ENCODE measurements around the gene SYCP2. TPM values are rescaled to one million over a fixed set of nuclear protein-coding genes. Genes with fewer than 3 reads are reported as not detected.

Gene SYCP2
- total and polyA plus RNA-seq, 2 of the 8 experiments (the other 6 are each of a cell fraction or from before 2014, with no cell fraction given) = 0.02 to 0.50 TPM

DNA sequence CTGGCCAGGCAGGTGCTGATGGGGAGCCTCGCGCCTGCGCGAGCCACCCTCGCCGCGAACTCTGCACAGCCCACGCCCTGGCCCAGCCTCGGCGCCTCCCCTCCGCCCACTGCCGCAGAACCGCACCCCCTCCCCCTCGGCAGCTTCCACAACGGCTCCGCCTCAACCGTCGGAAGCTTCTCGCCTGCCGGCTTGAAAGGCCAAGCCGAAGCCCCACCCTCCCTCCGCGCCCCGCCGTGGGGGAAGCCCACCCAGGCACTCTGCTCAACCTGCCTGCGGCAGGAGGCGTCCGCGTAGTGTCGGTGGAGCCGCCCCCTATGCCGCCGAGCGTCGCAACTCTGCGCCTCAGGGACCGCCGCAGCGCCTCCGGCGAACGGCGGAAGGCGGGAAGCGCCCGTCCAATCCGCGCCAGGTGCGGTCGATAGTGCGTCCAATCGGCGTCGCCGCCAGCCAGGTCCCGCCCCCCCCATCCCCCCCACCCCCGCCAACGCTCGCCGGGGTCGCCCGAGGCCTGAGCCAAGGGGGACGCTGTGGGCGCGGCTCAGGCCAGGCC lies at the start of gene SYCP2 (continued):
- TF ChIP-seq, protein P1, sequence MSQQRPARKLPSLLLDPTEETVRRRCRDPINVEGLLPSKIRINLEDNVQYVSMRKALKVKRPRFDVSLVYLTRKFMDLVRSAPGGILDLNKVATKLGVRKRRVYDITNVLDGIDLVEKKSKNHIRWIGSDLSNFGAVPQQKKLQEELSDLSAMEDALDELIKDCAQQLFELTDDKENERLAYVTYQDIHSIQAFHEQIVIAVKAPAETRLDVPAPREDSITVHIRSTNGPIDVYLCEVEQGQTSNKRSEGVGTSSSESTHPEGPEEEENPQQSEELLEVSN (IDR thresholded peaks at IDR 0.05) = peak; percentile 98
- TF ChIP-seq EP300 (IDR thresholded peaks at IDR 0.05; ENCODE audit: borderline replicate concordance in 1 of 2, low read depth in 2 of 2, low read length in 2 of 2) (no peak), GABPA (IDR thresholded peaks at IDR 0.05; ENCODE audit: borderline replicate concordance, insufficient read depth, low read length) (no peak), SRF (IDR thresholded peaks at IDR 0.05; ENCODE audit: low read depth, low read length) (no peak), BACH1 (IDR thresholded peaks at IDR 0.05; ENCODE audit: low read length) (no peak), SIRT6 (IDR thresholded peaks at IDR 0.05; ENCODE audit: low read length) (no peak), SIX5 (IDR thresholded peaks at IDR 0.05; ENCODE audit: low read depth, low read length) (no peak), RXRA (IDR thresholded peaks at IDR 0.05; ENCODE audit: insufficient read depth, low read depth, low read length) (no peak), BCL11A (IDR thresholded peaks at IDR 0.05; ENCODE audit: low read depth in 2 of 2, low read length in 2 of 2) (no peak), RFX5 (IDR thresholded peaks at IDR 0.05; ENCODE audit: borderline replicate concordance, low read depth, low read length) (no peak), NRF1 (IDR thresholded peaks at IDR 0.05; ENCODE audit: low read depth, low read length) (no peak), FOSL1 (IDR thresholded peaks at IDR 0.05; ENCODE audit: insufficient read depth, low read depth, low read length) (no peak), POLR2AphosphoS5 (IDR thresholded peaks at IDR 0.05; ENCODE audit: low read depth, low read length) (no peak), KDM5A (IDR thresholded peaks at IDR 0.05; ENCODE audit: low read length) (no peak), RNF2 (IDR thresholded peaks at IDR 0.05; ENCODE audit: borderline replicate concordance, low read depth, low read length, missing control alignments, poor library complexity, severe bottlenecking) (peak; percentile 36)
- TF ChIP-seq, protein P2, sequence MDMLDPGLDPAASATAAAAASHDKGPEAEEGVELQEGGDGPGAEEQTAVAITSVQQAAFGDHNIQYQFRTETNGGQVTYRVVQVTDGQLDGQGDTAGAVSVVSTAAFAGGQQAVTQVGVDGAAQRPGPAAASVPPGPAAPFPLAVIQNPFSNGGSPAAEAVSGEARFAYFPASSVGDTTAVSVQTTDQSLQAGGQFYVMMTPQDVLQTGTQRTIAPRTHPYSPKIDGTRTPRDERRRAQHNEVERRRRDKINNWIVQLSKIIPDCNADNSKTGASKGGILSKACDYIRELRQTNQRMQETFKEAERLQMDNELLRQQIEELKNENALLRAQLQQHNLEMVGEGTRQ (IDR thresholded peaks at IDR 0.05; ENCODE audit: low read length) = no peak
- TF ChIP-seq, protein P3, sequence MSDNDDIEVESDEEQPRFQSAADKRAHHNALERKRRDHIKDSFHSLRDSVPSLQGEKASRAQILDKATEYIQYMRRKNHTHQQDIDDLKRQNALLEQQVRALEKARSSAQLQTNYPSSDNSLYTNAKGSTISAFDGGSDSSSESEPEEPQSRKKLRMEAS (IDR thresholded peaks at IDR 0.05) = peak; percentile 68; the same call in 1 of the 2 replicates
- TF ChIP-seq, protein P4, sequence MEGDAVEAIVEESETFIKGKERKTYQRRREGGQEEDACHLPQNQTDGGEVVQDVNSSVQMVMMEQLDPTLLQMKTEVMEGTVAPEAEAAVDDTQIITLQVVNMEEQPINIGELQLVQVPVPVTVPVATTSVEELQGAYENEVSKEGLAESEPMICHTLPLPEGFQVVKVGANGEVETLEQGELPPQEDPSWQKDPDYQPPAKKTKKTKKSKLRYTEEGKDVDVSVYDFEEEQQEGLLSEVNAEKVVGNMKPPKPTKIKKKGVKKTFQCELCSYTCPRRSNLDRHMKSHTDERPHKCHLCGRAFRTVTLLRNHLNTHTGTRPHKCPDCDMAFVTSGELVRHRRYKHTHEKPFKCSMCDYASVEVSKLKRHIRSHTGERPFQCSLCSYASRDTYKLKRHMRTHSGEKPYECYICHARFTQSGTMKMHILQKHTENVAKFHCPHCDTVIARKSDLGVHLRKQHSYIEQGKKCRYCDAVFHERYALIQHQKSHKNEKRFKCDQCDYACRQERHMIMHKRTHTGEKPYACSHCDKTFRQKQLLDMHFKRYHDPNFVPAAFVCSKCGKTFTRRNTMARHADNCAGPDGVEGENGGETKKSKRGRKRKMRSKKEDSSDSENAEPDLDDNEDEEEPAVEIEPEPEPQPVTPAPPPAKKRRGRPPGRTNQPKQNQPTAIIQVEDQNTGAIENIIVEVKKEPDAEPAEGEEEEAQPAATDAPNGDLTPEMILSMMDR (IDR thresholded peaks at IDR 0.05; ENCODE audit: control extremely low read depth in 1 of 3, insufficient read depth in 1 of 3, low read depth in 1 of 3, low read length in 3 of 3) = no peak
- TF ChIP-seq, protein P5, sequence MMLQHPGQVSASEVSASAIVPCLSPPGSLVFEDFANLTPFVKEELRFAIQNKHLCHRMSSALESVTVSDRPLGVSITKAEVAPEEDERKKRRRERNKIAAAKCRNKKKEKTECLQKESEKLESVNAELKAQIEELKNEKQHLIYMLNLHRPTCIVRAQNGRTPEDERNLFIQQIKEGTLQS (IDR thresholded peaks at IDR 0.05; ENCODE audit: insufficient read depth, low read depth, low read length) = no peak

Data from H1 (cell line).